ENCODE data around the gene ACVR1. TPM values are rescaled to one million over a fixed set of nuclear protein-coding genes. Genes with fewer than 3 reads are reported as not detected.
"Not testable (repeated sequence)": the region's sequence is repeated elsewhere in the genome, so short reads cannot be mapped to it uniquely, and the experiment has no call there.

The ACVR1 gene
- total and polyA plus RNA-seq, 9 of the 15 experiments (the other 6 are each of a cell fraction or from before 2014, with no cell fraction given): 3.8 to 14.3 (median 6.9) TPM

DNA sequence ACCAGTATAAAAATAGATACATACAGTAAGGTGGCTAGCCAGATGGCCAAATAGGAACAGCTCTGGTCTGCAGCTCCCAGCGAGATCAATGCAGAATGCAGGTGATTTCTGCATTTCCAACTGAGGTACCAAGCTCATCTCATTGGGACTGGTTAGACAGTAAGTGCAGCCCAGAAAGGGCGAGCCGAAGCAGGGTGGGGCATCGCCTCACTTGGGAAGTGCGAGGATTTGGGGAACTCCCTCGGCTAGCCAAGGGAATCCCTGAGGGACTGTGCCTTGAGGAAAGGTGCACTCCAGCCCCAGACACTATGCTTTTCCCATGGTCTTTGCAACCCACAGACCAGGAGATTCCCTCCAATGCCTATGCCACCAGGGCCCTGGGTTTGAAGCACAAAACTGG, 172.0 kb downstream of the ACVR1 start:
- H2AFZ ChIP-seq (ENCODE audit: low read depth, low read length); H3K79me2 ChIP-seq (ENCODE audit: control insufficient read depth, insufficient read depth, low read length); H3K36me3 ChIP-seq (ENCODE audit: control insufficient read depth, insufficient read depth, low read length); CTCF ChIA-PET (ENCODE audit: low intra/inter-chr PET ratio); in situ Hi-C loops (cut with MboI); H3K9me3 ChIP-seq (replicated peaks; ENCODE audit: control insufficient read depth, insufficient read depth, low read depth, low read length); H3K27ac ChIP-seq (ENCODE audit: extremely low read depth, low read depth, low read length); H3K9me1 ChIP-seq (ENCODE audit: control insufficient read depth, insufficient read depth, low read length); ATAC-seq; H4K20me1 ChIP-seq (replicated peaks; ENCODE audit: control insufficient read depth, insufficient read depth, low read length); H3K9ac ChIP-seq (ENCODE audit: insufficient read depth in 1 of 2, low read depth in 2 of 2, low read length in 2 of 2); H3K27me3 ChIP-seq (ENCODE audit: control insufficient read depth in 2 of 2, insufficient read depth in 2 of 2, low read length in 2 of 2); H3K4me1 ChIP-seq (replicated peaks in 1 of 2; ENCODE audit: control insufficient read depth in 2 of 2, insufficient read depth in 2 of 2, low read length in 2 of 2); H3K4me3 ChIP-seq; intact Hi-C loops (cut with micrococcal nuclease); H3K4me2 ChIP-seq (ENCODE audit: insufficient read depth, low read length); FAIRE-seq; DNase-seq (ENCODE audit: extremely low read depth in 1 of 4, low spot score in 3 of 4); BruUV-seq (replicated peaks): not testable (repeated sequence)
- WGBS (ENCODE audit: insufficient coverage, low coverage, missing lambda C conversion rate): 4% methylated on average over 6 of the region's 6 CpGs
- POLR2A ChIA-PET: interaction anchor here (0.8 to 1.5 kb wide), 2 partner anchors 11 to 18 kb away, joined by 3 read pairs; no protein-coding TSS in a partner anchor

DNA sequence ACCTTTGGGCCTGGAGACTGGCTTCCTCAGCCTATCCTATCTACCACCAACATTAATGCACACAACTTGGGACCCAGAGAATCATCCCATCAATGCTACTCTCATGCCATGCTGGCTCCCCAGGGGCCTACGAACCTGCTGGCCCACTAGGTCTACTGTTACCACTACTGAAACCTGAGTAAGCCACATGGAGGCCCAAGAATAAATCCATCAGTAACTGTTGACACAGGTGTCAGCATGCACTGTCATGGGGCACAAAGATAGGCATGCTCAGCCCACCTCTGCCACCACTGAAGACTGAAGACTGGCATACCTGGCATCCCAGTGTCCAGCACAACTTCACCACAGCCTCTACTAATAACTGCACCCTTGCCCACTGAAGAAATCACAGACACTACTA, 176.3 kb downstream of the ACVR1 start:
- H3K4me3 ChIP-seq: no peak overlapping the region
- intact Hi-C loops (cut with micrococcal nuclease) (no loop called here), in situ Hi-C loops (cut with MboI) (no loop called here)
- ATAC-seq: no peak
- H3K36me3 ChIP-seq (ENCODE audit: control insufficient read depth, insufficient read depth, low read length): no peaks in the 10 kb centered on the region
- 0% methylated on average over 1 of the region's 1 CpG for WGBS (ENCODE audit: insufficient coverage, low coverage, missing lambda C conversion rate)
- H3K27ac ChIP-seq (ENCODE audit: extremely low read depth, low read depth, low read length): no peak overlapping the region
- no peaks in the 10 kb centered on the region for H3K9me1 ChIP-seq (ENCODE audit: control insufficient read depth, insufficient read depth, low read length)
- no peak overlapping the region for H3K9ac ChIP-seq (ENCODE audit: insufficient read depth in 1 of 2, low read depth in 2 of 2, low read length in 2 of 2)
- no TSS peak for BruUV-seq (replicated peaks)
- H3K4me1 ChIP-seq (replicated peaks in 1 of 2; ENCODE audit: control insufficient read depth in 2 of 2, insufficient read depth in 2 of 2, low read length in 2 of 2): no peaks in the 10 kb centered on the region
- H3K79me2 ChIP-seq (ENCODE audit: control insufficient read depth, insufficient read depth, low read length): no peaks in the 10 kb centered on the region
- H3K27me3 ChIP-seq (ENCODE audit: control insufficient read depth in 2 of 2, insufficient read depth in 2 of 2, low read length in 2 of 2): peaks cover 0 to 4% of the 10 kb centered on the region in 2 experiments; a peak in 1 of 5 replicates
- H4K20me1 ChIP-seq (replicated peaks; ENCODE audit: control insufficient read depth, insufficient read depth, low read length): no peaks in the 10 kb centered on the region
- CTCF ChIA-PET (ENCODE audit: low intra/inter-chr PET ratio): no interaction called here
- no peak for FAIRE-seq
- no peaks in the 10 kb centered on the region for H3K9me3 ChIP-seq (replicated peaks; ENCODE audit: control insufficient read depth, insufficient read depth, low read depth, low read length)
- DNase-seq (ENCODE audit: extremely low read depth in 1 of 4, low spot score in 3 of 4): no peak
- H2AFZ ChIP-seq (ENCODE audit: low read depth, low read length): no peak overlapping the region
- no peak overlapping the region for H3K4me2 ChIP-seq (ENCODE audit: insufficient read depth, low read length)
- POLR2A ChIA-PET: no interaction called here
- TF ChIP-seq CCAR2 (IDR thresholded peaks at IDR 0.05; ENCODE audit: low read depth, low read length): no peak
- no peak for TF ChIP-seq NFYB (IDR thresholded peaks at IDR 0.05; ENCODE audit: extremely low read depth, insufficient read length)
- no peak for TF ChIP-seq RBM14 (IDR thresholded peaks at IDR 0.05; ENCODE audit: borderline replicate concordance, insufficient read depth, low read depth, low read length)
- no peak for TF ChIP-seq ZSCAN29 (IDR thresholded peaks at IDR 0.05)
- no peak for TF ChIP-seq RFX5 (IDR thresholded peaks at IDR 0.05; ENCODE audit: low read depth, low read length)
- TF ChIP-seq GATAD2A (IDR thresholded peaks at IDR 0.05): no peak
- TF ChIP-seq, protein P1, sequence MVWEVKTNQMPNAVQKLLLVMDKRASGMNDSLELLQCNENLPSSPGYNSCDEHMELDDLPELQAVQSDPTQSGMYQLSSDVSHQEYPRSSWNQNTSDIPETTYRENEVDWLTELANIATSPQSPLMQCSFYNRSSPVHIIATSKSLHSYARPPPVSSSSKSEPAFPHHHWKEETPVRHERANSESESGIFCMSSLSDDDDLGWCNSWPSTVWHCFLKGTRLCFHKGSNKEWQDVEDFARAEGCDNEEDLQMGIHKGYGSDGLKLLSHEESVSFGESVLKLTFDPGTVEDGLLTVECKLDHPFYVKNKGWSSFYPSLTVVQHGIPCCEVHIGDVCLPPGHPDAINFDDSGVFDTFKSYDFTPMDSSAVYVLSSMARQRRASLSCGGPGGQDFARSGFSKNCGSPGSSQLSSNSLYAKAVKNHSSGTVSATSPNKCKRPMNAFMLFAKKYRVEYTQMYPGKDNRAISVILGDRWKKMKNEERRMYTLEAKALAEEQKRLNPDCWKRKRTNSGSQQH (CRISPR knock-in tag; IDR thresholded peaks at IDR 0.05): no peak
- no peak for TF ChIP-seq NFRKB (IDR thresholded peaks at IDR 0.05; ENCODE audit: low read depth)
- no peak for TF ChIP-seq GABPA (tag; conservative IDR thresholded peaks at IDR 0.05; ENCODE audit: low read depth)
- no peak for TF ChIP-seq POU5F1 (IDR thresholded peaks at IDR 0.05; ENCODE audit: borderline replicate concordance, low read depth, low read length, partially characterized antibody)
- TF ChIP-seq HNRNPH1 (optimal IDR thresholded peaks at IDR 0.05; ENCODE audit: low read depth, low read length): no peak
- TF ChIP-seq, protein P2, sequence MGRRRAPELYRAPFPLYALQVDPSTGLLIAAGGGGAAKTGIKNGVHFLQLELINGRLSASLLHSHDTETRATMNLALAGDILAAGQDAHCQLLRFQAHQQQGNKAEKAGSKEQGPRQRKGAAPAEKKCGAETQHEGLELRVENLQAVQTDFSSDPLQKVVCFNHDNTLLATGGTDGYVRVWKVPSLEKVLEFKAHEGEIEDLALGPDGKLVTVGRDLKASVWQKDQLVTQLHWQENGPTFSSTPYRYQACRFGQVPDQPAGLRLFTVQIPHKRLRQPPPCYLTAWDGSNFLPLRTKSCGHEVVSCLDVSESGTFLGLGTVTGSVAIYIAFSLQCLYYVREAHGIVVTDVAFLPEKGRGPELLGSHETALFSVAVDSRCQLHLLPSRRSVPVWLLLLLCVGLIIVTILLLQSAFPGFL (CRISPR knock-in tag; IDR thresholded peaks at IDR 0.05): no peak
- no peak for TF ChIP-seq YY1 (IDR thresholded peaks at IDR 0.05; ENCODE audit: borderline replicate concordance in 1 of 3, control insufficient read depth in 1 of 3, extremely low read depth in 1 of 3, insufficient read depth in 3 of 3, insufficient read length in 1 of 3, insufficient replicate concordance in 2 of 3, low read depth in 1 of 3, low read length in 2 of 3)
- TF ChIP-seq POLR2B (IDR thresholded peaks at IDR 0.05; ENCODE audit: low read depth, partially characterized antibody): no peak

Measured in K562 (cell line).